ENCODE data around the gene DENND4B.

GRCh38 chr1:153957744-153958110 lies 11.2 kb upstream of the DENND4B start:
- TF ChIP-seq TBL1XR1 (IDR thresholded peaks at IDR 0.05; ENCODE audit: low read depth, low read length) = no peak
- TF ChIP-seq RAD21 (IDR thresholded peaks at IDR 0.05; ENCODE audit: insufficient read depth, low read depth, low read length) = no peak
- no peak for TF ChIP-seq MEF2A (IDR thresholded peaks at IDR 0.05; ENCODE audit: insufficient read depth, low read depth, low read length)
- no peak for TF ChIP-seq FOXM1 (IDR thresholded peaks at IDR 0.05; ENCODE audit: low read depth, low read length)
- TF ChIP-seq JUND (IDR thresholded peaks at IDR 0.05; ENCODE audit: low read depth, low read length) = no peak
- peak; percentile 52; the same call in 1 of the 2 replicates for TF ChIP-seq CREM (IDR thresholded peaks at IDR 0.05; ENCODE audit: low read depth)

Data from GM12878 (cell line).